DMS 273 (cell line): ENCODE results near the gene SLC17A6.

Experiments used
- DNase-seq: peaks from one replicate; lab custom pipeline; 2025; ENCODE audit not compliant: unreplicated experiment; lab: John Stamatoyannopoulos, UW

SLC17A6 gene

GRCh38 chr11:22337596-22338485 lies at the start of gene SLC17A6:
Gene SLC17A6, plus strand, starts transcription at chr11:22338381. Its CDS starts 153 bp downstream, at chr11:22338534.
- peak; percentile 74 for DNase-seq

DNA sequence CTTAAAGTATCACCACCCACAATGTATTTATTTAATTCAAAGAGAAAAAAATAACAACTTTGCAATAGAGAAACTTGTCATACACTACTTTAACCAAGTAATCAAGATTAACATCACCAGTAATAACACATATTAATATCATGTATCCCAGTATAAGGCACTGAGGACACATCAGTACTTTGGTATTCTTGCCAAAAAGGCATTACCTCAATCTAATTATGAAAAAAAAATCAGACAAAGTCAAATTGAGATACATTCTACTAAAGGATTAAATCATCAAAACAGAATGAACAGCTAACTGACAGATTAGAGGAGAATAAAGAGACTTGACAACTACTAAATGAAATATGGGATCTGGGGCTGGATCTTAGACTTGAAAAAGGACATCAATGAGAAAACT lies 35.8 kb upstream of the SLC17A6 start:
- DNase-seq, result no peak

- DNase-seq, result peak; percentile 59
Measured at GRCh38 chr11:22304337-22304961, 33.7 kb upstream of the SLC17A6 start.

DNA sequence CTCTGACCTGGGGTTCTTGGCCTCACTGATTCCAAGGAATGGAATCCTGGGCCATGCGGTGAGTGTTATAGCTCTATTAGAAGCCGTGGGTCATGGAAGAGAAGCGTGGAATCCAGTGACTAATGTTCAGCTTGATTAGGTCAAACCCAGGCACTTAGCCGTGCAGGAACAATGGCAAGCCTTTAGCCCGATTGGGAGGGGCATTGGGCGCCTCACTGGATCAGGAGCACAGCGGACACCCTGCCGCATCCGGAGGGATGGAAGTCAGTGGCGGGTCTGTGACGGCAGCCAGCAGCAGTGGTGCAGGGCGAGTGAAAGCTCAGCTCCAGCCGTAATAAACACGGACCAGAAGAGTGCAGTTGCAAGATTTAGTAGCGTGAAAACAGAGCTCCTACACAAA lies 20.5 kb upstream of the SLC17A6 start:
- DNase-seq, result no peak

- DNase-seq, result no peak
Measured at GRCh38 chr11:22331771-22332170, 6.4 kb upstream of the SLC17A6 start.

DNA sequence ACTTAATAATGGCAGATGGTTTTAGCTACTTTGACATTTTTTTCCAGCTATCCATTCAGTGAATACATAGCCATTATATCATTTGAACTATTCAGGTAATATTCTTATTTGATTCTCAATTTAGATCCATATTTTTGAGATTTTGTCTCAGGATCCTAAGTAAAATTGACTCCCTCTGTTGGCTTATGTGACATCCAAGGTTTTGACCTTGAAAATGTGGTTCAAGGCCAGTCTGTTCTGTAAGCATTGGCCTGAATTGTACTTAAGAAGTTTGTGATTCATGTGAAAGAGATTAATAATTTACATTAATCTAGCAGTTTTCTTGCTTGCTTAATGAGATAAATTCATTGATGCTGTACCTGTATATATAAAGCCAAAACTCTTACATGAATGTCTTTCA lies 1.6 kb upstream of the SLC17A6 start:
- no peak for DNase-seq

GRCh38 chr11:22339611-22340010 lies 1.4 kb downstream of the SLC17A6 start:
- no peak for DNase-seq

DNA sequence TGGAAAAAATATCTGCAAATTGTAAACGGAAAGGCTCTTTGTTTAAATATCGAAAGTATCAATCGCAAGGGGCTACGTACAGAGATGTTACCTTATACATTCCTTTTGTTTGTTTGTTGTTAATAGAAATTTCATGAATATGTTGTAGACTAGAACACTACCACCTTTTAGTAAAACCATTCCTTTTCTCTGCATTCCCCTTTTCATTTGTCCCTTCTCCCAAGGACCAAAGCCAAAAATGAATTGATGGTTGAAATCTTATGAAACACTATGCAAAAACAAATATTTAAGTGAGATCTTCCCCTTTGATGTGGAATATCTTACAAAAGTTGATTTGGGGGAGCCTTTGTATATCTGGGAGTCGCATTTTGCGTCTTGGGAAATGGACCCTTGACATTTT lies 2.1 kb downstream of the SLC17A6 start:
- no peak for DNase-seq

DNA sequence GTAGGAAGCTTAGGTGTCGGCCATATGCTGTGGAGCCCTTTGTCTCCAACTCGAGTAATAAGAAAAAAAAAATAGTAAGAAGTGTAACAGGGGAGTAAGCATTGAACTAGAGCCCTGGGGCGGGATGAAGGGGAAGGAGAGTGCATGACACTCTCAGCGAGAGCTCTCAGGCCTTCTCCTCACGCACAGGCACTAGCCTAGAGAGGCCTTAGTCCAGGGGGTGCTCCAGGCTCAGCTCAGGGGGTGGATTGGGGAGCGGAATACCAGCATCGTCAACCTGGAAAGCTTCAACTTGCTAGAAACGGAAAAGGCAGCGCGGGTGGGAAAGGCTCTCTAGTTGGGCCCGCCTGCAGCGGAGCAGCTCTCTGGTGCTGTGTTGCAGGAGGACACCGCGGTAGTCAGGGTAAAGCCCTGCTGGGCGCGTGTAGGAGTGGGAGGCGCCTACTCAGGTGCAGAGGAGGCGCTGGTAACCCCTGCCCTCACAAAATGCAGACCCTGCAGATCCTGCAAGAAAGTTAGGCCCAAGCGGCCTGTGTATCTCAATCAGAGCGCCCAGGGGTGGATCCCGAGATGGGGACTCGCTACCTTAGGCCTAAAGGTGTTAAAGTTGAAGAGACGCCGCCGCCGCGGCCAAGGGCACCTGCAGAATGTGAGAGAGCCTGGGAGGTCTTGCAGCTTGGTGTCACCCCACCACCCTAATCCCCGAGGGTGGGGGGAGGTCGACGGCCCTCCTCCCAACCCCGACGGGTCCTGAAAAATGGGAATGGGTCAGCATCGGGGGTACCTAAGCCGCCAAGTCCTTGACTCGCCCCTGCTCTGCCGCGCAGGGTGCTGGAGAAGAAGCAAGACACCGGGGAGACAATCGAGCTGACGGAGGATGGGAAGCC lies 2.8 kb downstream of the SLC17A6 start:
- no peak for DNase-seq

DNA sequence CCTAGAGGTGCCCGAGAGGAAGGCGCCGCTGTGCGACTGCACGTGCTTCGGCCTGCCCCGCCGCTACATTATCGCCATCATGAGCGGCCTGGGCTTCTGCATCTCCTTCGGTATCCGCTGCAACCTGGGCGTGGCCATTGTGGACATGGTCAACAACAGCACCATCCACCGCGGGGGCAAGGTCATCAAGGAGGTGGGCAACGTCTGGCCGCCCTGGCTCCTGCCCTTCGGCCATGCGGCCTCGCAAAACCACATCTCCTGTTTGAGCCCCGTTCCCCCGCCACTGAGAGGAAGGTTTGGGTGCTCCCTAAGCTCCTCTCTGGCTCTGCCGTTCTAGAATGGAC lies 3.4 kb downstream of the SLC17A6 start:
- no peak for DNase-seq

DNA sequence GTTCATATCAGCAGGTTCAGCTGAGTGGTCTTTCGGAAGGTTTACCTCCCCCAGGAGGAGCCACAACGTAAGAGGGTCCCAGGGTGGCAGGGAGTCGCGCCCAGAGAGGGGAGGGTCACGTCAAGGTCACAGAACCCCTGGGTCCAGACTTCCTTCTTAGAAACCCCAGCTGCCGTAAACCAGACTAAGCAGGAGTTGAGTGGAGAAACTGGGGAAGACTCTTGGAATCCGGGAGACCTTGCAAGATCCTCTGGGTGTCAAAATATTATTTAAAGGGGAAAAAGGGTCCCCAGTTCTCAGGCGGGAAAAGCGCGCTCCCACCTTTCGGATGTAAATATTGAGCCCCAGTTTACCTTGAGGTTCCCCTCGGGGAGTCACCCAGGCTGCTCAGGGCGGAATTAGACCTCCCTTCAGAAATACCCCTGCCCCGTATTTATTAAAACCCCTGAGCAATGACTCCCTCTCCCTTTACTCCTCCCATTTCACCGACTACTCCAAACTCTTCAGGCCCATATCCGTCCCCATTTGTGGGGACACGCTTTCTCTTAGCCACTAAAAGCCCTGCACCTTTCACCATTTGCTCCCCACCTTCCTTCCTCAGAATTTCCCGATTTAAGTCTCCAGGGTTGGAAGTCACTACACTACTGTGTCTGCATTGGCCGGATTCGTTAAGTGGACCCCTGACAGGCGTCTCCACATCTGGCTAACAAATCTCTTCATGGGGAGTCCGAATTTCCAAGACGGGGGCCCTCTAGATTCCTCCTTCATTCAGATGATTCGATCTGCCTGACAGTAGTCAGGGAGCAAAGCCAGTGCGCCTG lies 4.2 kb downstream of the SLC17A6 start:
- no peak for DNase-seq

- no peak for DNase-seq
Measured at GRCh38 chr11:22343032-22343324, 4.8 kb downstream of the SLC17A6 start.

GRCh38 chr11:22343371-22344032 lies 5.3 kb downstream of the SLC17A6 start:
- peak; percentile 21 for DNase-seq

DNA sequence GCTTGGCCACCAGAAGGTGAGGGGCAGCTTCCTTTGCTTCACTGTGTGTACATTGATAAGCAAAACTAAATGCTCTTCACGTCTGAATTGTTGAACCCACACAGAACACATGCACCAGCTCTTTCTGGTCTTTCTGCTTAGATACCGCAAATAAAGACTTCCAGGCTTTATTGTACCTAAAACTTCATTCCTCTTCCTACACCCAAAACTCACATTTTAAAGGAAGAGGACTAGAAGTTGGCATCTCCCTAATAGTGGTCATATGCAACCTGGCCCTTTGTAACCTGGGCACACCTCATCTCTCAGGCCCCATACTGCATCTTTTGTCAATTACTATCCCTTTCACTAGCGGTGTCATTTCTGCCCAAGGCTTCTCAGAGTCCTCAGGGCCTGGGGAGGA lies 5.9 kb downstream of the SLC17A6 start:
- no peak for DNase-seq

DNA sequence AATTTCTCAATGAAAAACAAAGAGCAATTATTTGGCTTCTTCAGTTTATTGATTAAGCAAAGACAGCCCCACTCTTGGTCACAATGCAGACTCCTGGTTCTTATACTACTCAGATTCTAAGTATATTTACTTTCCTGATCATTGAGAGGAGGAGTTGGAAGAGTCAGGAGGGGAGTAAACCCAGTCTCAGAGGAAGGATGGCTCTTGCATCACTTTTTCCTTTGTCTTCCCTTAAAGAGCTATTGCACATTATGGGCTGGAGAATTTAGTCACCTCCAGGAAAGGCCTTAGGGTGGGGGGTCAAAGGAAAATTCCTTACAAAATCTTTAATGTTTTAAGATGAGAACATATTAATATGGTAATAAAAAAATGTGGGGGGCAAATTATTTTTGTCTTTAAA lies 8.1 kb downstream of the SLC17A6 start:
- no peak for DNase-seq

GRCh38 chr11:22347857-22348487 lies 9.8 kb downstream of the SLC17A6 start:
- peak; percentile 21 for DNase-seq

- peak; percentile 13 for DNase-seq
Measured at GRCh38 chr11:22349491-22349890, 11.3 kb downstream of the SLC17A6 start.

- DNase-seq, result no peak
Measured at GRCh38 chr11:22359295-22359694, 21.1 kb downstream of the SLC17A6 start.

- no peak for DNase-seq
Measured at GRCh38 chr11:22371160-22371559, 33.0 kb downstream of the SLC17A6 start.

DNA sequence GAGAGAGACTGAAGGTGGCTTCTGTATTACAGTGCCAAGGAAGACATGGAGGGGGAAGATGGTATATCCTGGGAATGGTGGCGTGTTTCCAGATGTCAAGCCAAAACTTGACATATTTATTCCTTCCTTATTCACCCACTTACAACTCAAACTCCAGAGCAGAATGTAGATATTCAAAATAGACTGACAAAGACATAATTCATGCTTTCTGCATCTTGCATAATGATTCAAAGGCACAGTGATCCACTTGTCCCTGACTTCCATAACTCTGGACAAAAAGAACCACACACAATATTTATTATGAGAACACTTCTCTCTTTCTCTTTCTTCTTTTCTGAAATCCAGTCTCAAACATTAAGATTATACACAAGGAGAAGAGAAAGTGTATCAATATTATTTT lies 48.9 kb downstream of the SLC17A6 start:
- no peak for DNase-seq
